Measurements from ENCODE around the gene COL28A1.
"Not testable (repeated sequence)": the region's sequence is repeated elsewhere in the genome, so short reads cannot be mapped to it uniquely, and the experiment has no call there.

Gene COL28A1

GRCh38 chr7:7481802-7482201 is 53.9 kb downstream of the COL28A1 start:
- H3K27ac ChIP-seq: no peak overlapping the region
- H3K4me3 ChIP-seq: no peak overlapping the region

DNA sequence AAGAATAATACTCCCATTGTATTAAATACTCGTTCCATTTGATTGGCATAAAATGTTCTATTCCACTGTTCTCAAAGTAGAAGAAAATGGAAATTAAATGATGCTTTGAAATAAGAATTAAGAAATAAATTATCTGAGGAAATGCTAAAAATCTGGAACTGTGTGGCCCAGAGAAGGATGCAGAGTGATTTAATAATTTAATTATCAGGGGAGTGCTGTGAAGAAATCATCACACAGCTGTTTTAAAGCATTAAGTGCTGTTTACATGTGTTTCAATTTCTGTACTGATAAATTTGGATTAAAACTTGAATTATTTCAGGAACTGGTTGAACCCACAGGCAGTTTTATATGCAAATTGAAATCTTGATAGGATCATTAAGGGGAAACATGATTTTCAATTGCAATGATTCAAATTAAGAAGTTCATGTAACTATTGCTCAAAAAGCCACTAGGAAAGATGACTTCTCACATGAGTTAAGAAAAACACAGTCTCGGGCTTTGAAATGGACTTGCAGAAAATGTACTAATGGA is 56.3 kb downstream of the COL28A1 start:
- H3K4me3 ChIP-seq: no peak overlapping the region
- no peak overlapping the region for H3K27ac ChIP-seq

- no peak overlapping the region for H3K4me3 ChIP-seq
- H3K27ac ChIP-seq: no peak overlapping the region
Observed at GRCh38 chr7:7478569-7478968, 57.1 kb downstream of the COL28A1 start.

DNA sequence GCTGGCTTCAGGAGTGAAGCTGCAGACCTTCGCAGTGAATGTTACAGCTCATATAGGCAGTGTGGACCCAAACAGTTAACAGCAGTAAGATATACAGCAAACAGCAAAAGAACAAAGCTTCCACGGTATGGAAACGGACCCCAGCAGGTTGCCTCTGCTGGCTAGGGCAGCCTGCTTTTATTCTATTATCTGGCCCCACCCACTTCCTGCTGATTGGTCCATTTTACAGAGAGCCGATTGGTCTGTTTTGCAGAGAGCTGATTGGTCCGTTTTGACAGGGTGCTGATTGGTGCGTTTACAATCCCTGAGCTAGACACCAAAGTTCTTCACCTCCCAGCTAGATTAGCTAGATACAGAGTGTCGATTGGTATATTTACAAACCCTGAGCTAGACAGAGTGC is 58.0 kb downstream of the COL28A1 start:
- H3K27ac ChIP-seq, H3K4me3 ChIP-seq: not testable (repeated sequence)

- Histone ChIP-seq H3K4me3 (no peak overlapping the region), H3K27ac (no peak overlapping the region)
Observed at GRCh38 chr7:7476381-7476780, 59.3 kb downstream of the COL28A1 start.

- Histone ChIP-seq H3K4me3 (no peak overlapping the region), H3K27ac (no peak overlapping the region)
Observed at GRCh38 chr7:7475601-7476000, 60.1 kb downstream of the COL28A1 start.

- H3K27ac ChIP-seq: no peak overlapping the region
Observed at GRCh38 chr7:7474436-7474835, 61.2 kb downstream of the COL28A1 start.

DNA sequence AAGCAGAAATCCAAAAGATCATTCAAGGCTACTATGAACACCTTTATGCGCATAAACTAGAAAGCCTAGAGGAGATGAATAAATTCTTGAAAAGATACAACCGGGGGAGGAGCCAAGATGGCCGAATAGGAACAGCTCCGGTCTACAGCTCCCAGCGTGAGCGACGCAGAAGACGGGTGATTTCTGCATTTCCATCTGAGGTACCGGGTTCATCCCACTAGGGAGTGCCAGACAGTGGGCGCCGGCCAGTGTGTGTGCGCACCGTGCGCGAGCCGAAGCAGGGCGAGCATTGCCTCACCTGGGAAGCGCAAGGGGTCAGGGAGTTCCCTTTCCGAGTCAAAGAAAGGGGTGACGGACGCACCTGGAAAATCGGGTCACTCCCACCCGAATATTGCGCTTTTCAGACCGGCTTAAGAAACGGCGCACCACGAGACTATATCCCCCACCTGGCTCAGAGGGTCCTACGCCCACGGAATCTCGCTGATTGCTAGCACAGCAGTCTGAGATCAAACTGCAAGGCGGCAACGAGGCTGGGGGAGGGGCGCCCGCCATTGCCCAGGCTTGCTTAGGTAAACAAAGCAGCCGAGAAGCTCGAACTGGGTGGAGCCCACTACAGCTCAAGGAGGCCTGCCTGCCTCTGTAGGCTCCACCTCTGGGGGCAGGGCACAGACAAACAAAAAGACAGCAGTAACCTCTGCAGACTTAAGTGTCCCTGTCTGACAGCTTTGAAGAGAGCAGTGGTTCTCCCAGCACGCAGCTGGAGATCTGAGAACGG is 70.5 kb downstream of the COL28A1 start:
- H3K4me3 ChIP-seq, H3K27ac ChIP-seq: not testable (repeated sequence)

More at GRCh38 chr7:7474436-7474835, 61.2 kb downstream of the COL28A1 start:
- no peak overlapping the region for H3K4me3 ChIP-seq

DNA sequence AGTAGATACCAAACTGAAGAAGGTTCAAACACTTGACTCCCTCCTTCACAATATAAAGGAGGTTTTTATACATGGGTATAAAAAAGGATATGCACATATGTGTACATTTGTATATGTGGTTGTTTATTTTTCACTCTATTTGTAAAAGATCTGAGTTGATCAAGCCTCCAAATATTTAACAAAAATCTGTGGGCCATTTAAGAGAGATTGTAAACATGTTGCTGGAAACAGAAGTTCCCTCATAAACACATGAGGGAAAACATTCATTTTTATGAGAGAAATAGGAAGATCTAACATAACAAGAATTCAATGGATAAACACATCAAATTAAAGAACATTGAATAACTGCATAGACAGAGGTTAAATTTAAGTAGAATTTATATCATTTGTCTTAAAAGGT is 81.7 kb downstream of the COL28A1 start:
- Histone ChIP-seq H3K4me3 (no peak overlapping the region), H3K27ac (no peak overlapping the region)

- no peak overlapping the region for H3K4me3 ChIP-seq
- no peak overlapping the region for H3K27ac ChIP-seq
Observed at GRCh38 chr7:7452652-7453051, 83.0 kb downstream of the COL28A1 start.

- Histone ChIP-seq H3K4me3 (no peak overlapping the region), H3K27ac (no peak overlapping the region)
Observed at GRCh38 chr7:7452119-7452518, 83.6 kb downstream of the COL28A1 start.

GRCh38 chr7:7449055-7449454 is 86.6 kb downstream of the COL28A1 start:
- no peak overlapping the region for H3K4me3 ChIP-seq
- H3K27ac ChIP-seq: no peak overlapping the region

- Histone ChIP-seq H3K4me3 (no peak overlapping the region), H3K27ac (no peak overlapping the region)
Observed at GRCh38 chr7:7446616-7447015, 89.1 kb downstream of the COL28A1 start.

DNA sequence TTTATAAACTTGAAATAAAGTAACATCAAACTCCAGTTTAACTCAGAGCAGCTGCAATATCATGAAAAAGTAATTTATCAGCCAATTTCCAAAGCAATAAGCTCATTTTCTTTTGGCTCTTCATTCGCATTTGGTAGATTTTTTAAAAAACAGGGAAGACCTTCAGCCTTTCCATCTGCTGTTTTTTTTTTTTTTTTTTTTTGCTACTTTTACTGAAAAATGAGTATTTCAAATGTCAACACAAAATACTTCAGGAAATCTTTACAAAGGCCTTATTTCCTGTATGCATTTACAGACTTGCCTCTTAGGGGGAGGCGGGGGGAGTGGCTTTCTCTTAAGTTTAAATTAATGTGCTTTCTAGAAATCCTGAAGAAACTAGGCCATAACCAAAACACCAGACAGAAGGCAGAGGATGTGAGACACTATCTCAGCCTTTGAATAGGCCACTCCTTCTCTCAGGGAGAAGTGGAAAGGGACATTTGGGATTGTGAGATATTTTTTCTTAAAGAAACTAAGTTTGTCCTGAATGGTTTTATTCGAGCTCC is 91.8 kb downstream of the COL28A1 start:
- no peak overlapping the region for H3K4me3 ChIP-seq

GRCh38 chr7:7439564-7439963 is 96.1 kb downstream of the COL28A1 start:
- H3K27ac ChIP-seq: peak overlapping the region in 1 of 21 experiments; percentile 17

More for the DNA sequence above, 91.8 kb downstream of the COL28A1 start:
- no peak overlapping the region for H3K27ac ChIP-seq

GRCh38 chr7:7438851-7439250 is 96.8 kb downstream of the COL28A1 start:
- Histone ChIP-seq H3K4me3 (no peak overlapping the region), H3K27ac (peak overlapping the region in 2 of 21 experiments; percentile 17 to 26)

More at GRCh38 chr7:7439564-7439963, 96.1 kb downstream of the COL28A1 start:
- no peak overlapping the region for H3K4me3 ChIP-seq

- H3K4me3 ChIP-seq: no peak overlapping the region
- H3K27ac ChIP-seq: no peak overlapping the region
Observed at GRCh38 chr7:7435978-7436377, 99.7 kb downstream of the COL28A1 start.

DNA sequence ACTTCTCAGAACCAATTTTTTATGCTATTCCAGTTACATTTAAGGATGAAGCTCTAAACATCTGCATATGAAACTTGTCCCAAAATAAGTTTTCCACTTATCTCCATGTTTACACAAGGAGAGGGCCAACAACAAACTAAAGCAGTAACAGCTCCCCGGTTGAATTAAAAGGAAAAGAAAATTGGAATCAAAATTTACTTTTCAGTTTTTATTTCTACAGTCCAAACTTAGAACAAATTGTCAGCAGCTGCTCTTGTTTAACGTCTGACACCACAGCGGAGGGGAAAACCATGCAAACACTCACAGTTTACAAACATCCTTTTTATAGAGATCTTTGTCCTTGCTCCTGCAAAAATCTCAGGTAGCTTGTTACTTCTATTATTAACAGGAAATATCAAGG is 101.3 kb downstream of the COL28A1 start:
- H3K4me3 ChIP-seq: no peak overlapping the region
- H3K27ac ChIP-seq: peak overlapping the region in 1 of 21 experiments; percentile 16

- H3K4me3 ChIP-seq: no peak overlapping the region
- H3K27ac ChIP-seq: peak overlapping the region in 1 of 21 experiments; percentile 16
Observed at GRCh38 chr7:7433811-7434210, 101.9 kb downstream of the COL28A1 start.

DNA sequence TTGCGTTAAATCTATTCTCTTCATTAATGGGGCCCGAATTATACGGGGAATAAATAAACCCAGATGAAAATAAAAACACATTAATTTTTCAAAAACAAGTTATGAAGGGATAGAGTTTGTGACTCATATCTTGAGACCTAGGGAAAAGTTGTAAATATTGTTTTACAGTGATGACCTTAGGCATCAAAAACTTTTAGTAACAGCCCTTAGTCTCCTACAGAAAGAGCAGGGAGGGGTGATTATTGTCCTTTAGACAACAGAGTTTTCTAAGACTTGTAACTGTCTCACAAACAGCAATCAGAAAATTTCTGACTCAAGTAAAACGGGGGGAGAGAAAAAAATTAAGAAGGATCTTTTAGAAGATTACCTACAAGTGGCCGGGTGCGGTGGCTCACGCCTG is 102.7 kb downstream of the COL28A1 start:
- no peak overlapping the region for H3K27ac ChIP-seq
- no peak overlapping the region for H3K4me3 ChIP-seq

DNA sequence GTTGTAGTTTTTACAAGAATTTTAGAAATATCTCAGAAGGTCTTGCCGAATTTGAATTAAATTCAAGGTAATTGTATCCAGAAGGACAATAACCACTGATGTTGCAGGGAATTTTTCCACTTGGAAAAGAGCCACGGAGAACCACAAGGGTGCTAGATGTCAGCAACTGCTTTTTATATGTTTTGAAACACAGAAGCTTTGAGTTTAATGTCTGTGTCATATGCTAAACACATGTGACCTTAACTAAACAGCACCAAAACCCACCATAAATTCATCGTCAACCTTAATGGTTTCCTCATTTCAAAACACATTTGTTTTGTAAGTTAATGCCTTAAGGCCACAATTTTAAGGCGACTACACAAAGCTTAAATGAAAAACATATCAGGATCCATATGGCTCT is 106.9 kb downstream of the COL28A1 start:
- Histone ChIP-seq H3K27ac (peak overlapping the region in 1 of 21 experiments; percentile 27), H3K4me3 (no peak overlapping the region)
